Activated naive CD4-positive, alpha-beta T cell treated with anti-CD3 and anti-CD28 coated beads, Interleukin-2, amount 10 ng/mL, durations not matched to agents 5 hours and 36 hours (primary cell): Measurements from ENCODE around the gene PNPT1. TPM values are rescaled to one million over a fixed set of nuclear protein-coding genes. Genes with fewer than 3 reads are reported as not detected.

Experiments
- total RNA-seq, 2 experiments: library from RNA; stranded (reverse); gene quantifications; one replicate each; pipeline ENCODE4 v1.2.3, GENCODE V29; 2021

Gene PNPT1
- total RNA-seq: 10 to 100 TPM; 19.7 to 19.9 TPM

GRCh38 chr2:55693181-55694125, at the start of gene PNPT1:
Gene PNPT1, minus strand, starts transcription at chr2:55693844. Its CDS starts 21 bp downstream, at chr2:55693823.

DNA sequence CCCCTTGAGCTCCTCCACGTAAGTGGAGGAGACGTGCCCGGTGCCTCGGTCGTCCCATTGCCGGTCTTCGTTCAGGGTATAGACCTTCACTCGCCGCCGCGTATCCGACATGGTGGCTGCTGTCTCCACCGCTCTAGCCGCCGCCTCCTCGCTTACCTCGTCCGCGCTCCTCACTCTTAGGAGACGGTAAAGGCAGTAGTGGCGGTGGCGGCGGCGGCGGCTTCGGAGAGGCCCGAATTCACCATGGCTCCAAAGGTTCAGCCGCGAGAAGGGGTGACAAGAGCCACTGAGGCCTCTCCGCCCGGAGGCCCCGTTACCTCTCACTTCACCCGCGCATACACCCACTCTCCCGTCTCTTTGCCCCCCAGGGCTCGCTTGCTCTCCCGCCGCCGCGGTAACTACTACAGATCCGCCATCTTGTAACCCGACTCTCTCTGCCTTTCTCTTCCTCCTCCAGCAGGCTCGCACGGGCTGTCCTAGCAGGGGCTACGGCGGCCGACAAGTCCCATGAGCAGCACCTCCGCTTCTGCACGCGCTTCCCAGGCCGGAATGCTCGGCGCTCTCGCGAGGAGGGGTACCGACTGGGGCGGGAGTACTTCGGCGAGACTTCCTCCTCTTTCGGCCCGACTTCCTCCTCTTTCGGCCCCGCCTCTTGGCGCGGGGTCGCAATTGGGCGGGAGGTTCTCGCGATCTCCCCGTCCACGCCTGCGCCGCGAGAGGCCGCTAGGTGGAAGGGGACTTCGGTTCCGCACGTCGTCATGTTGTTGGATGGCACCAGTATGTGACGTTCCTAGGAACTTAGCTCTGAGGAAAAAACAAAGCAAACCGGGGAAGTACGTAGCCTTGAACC, 76.2 kb downstream of the PNPT1 start, which contains the start of gene PPP4R3B:
Gene PPP4R3B, minus strand, starts transcription at position 448 of the 850 bp plus-strand sequence. Its CDS starts 337 bp downstream, at position 111.

Other genes starting within 250 kb of the PNPT1 start
- gene CFAP36, start 174.1 kb downstream of the PNPT1 start, total RNA-seq: 10 to 100 TPM; 24.4 to 24.5 TPM
- 10 to 100 TPM; 68.9 to 72.0 TPM for gene PPP4R3B, start 76.2 kb downstream of the PNPT1 start, total RNA-seq
- gene EFEMP1, start 229.9 kb upstream of the PNPT1 start, total RNA-seq: not detected